IMR-90 (cell line): Measurements from ENCODE around the gene PRKG2. TPM values are rescaled to one million over a fixed set of nuclear protein-coding genes. Genes with fewer than 3 reads are reported as not detected.
"Not testable (repeated sequence)": the region's sequence is repeated elsewhere in the genome, so short reads cannot be mapped to it uniquely, and the experiment has no call there.

Experiments used
- ATAC-seq: fragments of 200-7000 bp; cut with Tn5 transposase; 2 replicates; pipeline ENCODE4 v1.9.1; 2020; ENCODE audit warnings: low read depth, mild to moderate bottlenecking, moderate library complexity
- BruUV-seq: library from RNA; stranded (reverse); fragments of 400-500 nt; replicated peaks from 2 replicates; lab custom pipeline; 2021; lab: Mats Ljungman, UMichigan
- CTCF ChIA-PET: fragments of 300-600 bp; formaldehyde crosslinking; extraction: SDS; loops from one replicate; lab custom pipeline; 2021; ENCODE audit warnings: antibody characterized with exemption; lab: Yijun Ruan, JAX
- POLR2A ChIA-PET: fragments of 300-600 bp; sonication (Branson Sonifier 250); formaldehyde crosslinking; loops from one replicate; lab custom pipeline; 2022; ENCODE audit warnings: antibody characterized with exemption; ENCODE audit not compliant: unreplicated experiment; lab: Charles Lee
- DNase-seq: peaks from one replicate; pipeline ENCODE4 v3.0.0; 2013
- H2AFZ ChIP-seq: replicated peaks from 2 replicates; pipeline ENCODE3; 2013; ENCODE audit warnings: low read length, mild to moderate bottlenecking; ENCODE audit not compliant: poor library complexity
- H2AK5ac ChIP-seq: 2 replicates; pipeline ENCODE4 v1.6.1; 2013; ENCODE audit warnings: low read depth, low read length, inconsistent platforms
- H2AK9ac ChIP-seq: replicated peaks from 2 replicates; pipeline ENCODE3; 2013; ENCODE audit warnings: mild to moderate bottlenecking, low read depth, low read length, moderate library complexity; ENCODE audit not compliant: poor library complexity
- H2BK120ac ChIP-seq: 2 replicates; pipeline ENCODE4 v1.6.1; 2013; ENCODE audit warnings: low read depth, low read length, inconsistent platforms
- H2BK15ac ChIP-seq: 3 replicates; pipeline ENCODE4 v1.6.1; 2013; ENCODE audit warnings: low read depth, low read length, inconsistent platforms
- H2BK20ac ChIP-seq: 2 replicates; pipeline ENCODE4 v1.6.1; 2013; ENCODE audit warnings: low read depth, mild to moderate bottlenecking, inconsistent platforms, low read length, moderate library complexity
- H2BK5ac ChIP-seq: 2 replicates; pipeline ENCODE4 v1.6.1; 2013; ENCODE audit warnings: mild to moderate bottlenecking, low read depth, low read length, inconsistent platforms; ENCODE audit not compliant: poor library complexity, severe bottlenecking
- H3K14ac ChIP-seq: replicated peaks from 2 replicates; pipeline ENCODE4 v1.6.1; 2013; ENCODE audit warnings: low read depth, low read length, inconsistent platforms
- H3K18ac ChIP-seq: 2 replicates; pipeline ENCODE4 v1.6.1; 2013; ENCODE audit warnings: low read depth, low read length, control low read depth
- H3K23ac ChIP-seq: 2 replicates; pipeline ENCODE4 v1.6.1; 2013; ENCODE audit warnings: low read depth, low read length, inconsistent platforms
- H3K27ac ChIP-seq: 2 replicates; pipeline ENCODE4 v1.5.1; 2013; ENCODE audit warnings: mild to moderate bottlenecking, control low read depth, low read length; ENCODE audit not compliant: insufficient read depth
- H3K27me3 ChIP-seq: 2 replicates; pipeline ENCODE4 v1.6.1; 2013; ENCODE audit warnings: low read length; ENCODE audit not compliant: control insufficient read depth, insufficient read depth
- H3K36me3 ChIP-seq: 2 replicates; pipeline ENCODE4 v1.6.1; 2013; ENCODE audit warnings: low read length, mixed read lengths; ENCODE audit not compliant: control insufficient read depth, insufficient read depth
- H3K4ac ChIP-seq: 2 replicates; pipeline ENCODE4 v1.6.1; 2013; ENCODE audit warnings: low read depth, low read length, inconsistent platforms
- H3K4me1 ChIP-seq: 2 replicates; pipeline ENCODE4 v1.6.1; 2013; ENCODE audit warnings: low read length, mixed read lengths; ENCODE audit not compliant: control insufficient read depth, insufficient read depth
- H3K4me2 ChIP-seq: 2 replicates; pipeline ENCODE4 v1.6.1; 2013; ENCODE audit warnings: low read depth, mild to moderate bottlenecking, control low read depth, low read length, moderate library complexity
- H3K4me3 ChIP-seq: 2 replicates; pipeline ENCODE4 v1.5.1; 2013; ENCODE audit warnings: low read depth, mild to moderate bottlenecking, control low read depth, low read length, moderate library complexity; ENCODE audit not compliant: insufficient read depth
- H3K56ac ChIP-seq: 2 replicates; pipeline ENCODE4 v1.6.1; 2013; ENCODE audit warnings: low read length, inconsistent platforms; ENCODE audit not compliant: insufficient read depth; ENCODE audit errors: extremely low read depth
- H3K79me1 ChIP-seq, 2 experiments: 2 replicates each; pipeline ENCODE4 v1.6.1; 2013; ENCODE audit warnings: low read length in 2 of 2, inconsistent platforms in 1 of 2, low read depth in 1 of 2
- H3K9ac ChIP-seq: 2 replicates; pipeline ENCODE4 v1.6.1; 2013; ENCODE audit warnings: low read depth, low read length, control low read depth
- H3K9me1 ChIP-seq: 2 replicates; pipeline ENCODE4 v1.6.1; 2013; ENCODE audit warnings: low read length, inconsistent platforms; ENCODE audit not compliant: insufficient read depth
- H3K9me3 ChIP-seq: 2 replicates; pipeline ENCODE4 v1.6.1; 2013; ENCODE audit warnings: low read length; ENCODE audit not compliant: control insufficient read depth, insufficient read depth
- H4K20me1 ChIP-seq: 2 replicates; pipeline ENCODE4 v1.6.1; 2013; ENCODE audit warnings: low read length, inconsistent platforms; ENCODE audit not compliant: insufficient read depth
- H4K5ac ChIP-seq: 2 replicates; pipeline ENCODE4 v1.6.1; 2013; ENCODE audit warnings: mild to moderate bottlenecking, low read depth, low read length, control low read depth
- H4K8ac ChIP-seq, 2 experiments: 2 replicates each; pipeline ENCODE4 v1.6.1; 2013; ENCODE audit warnings: low read depth in 2 of 2, low read length in 2 of 2, control low read depth in 1 of 2, inconsistent platforms in 1 of 2
- H4K91ac ChIP-seq: 2 replicates; pipeline ENCODE4 v1.6.1; 2013; ENCODE audit warnings: low read depth, low read length, inconsistent platforms; ENCODE audit not compliant: insufficient read depth
- FOS ChIP-seq: fragments of 150-350 bp; IDR thresholded peaks from 2 replicates; pipeline ENCODE4 v1.6.1; 2016; ENCODE audit warnings: low read depth, low read length
- MAZ ChIP-seq: IDR thresholded peaks from 2 replicates; pipeline ENCODE4 v1.6.1; 2012; ENCODE audit warnings: low read depth, mild to moderate bottlenecking, low read length, improper control_type of control experiment, moderate library complexity, borderline replicate concordance
- NFE2L2 ChIP-seq: fragments of 150-350 bp; IDR thresholded peaks from 2 replicates; pipeline ENCODE4 v1.6.1; 2016; ENCODE audit warnings: low read depth, mild to moderate bottlenecking, low read length
- RCOR1 ChIP-seq: IDR thresholded peaks from 2 replicates; pipeline ENCODE4 v1.6.1; 2012; ENCODE audit warnings: mild to moderate bottlenecking, low read length, improper control_type of control experiment; ENCODE audit not compliant: insufficient replicate concordance
- RFX5 ChIP-seq: IDR thresholded peaks from 2 replicates; pipeline ENCODE4 v1.8.0; 2012; ENCODE audit warnings: low read depth, mild to moderate bottlenecking, low read length, moderate library complexity
- WGBS, 2 experiments: methylation state at CpG; one replicate each; pipeline versions ENCODE4 v1.1.5 to v1.1.7; 2013; ENCODE audit warnings: missing lambda C conversion rate in 2 of 2; ENCODE audit not compliant: insufficient read length in 1 of 2; ENCODE audit errors: extremely low coverage in 2 of 2; 5-methylcytosine and 5-hydroxymethylcytosine counted together
- dilution Hi-C: fragments of 300-500 bp; cut with HindIII; formaldehyde crosslinking; loops from one replicate; pipeline ENCODE4 v1.14.3; 2018; ENCODE audit warnings: low sequenced_read_pairs; ENCODE audit not compliant: unreplicated experiment
- in situ Hi-C: fragments of 300-500 bp; cut with MboI; formaldehyde crosslinking; loops from 3 replicates; pipeline ENCODE4 v1.14.3; 2019; ENCODE audit warnings: low sequenced_read_pairs, inconsistent platforms, mixed read lengths
- intact Hi-C: fragments of 100-400 bp; cut with micrococcal nuclease; formaldehyde crosslinking; loops from 2 replicates; pipeline ENCODE4 v1.10.0; 2022
- polyA plus RNA-seq, 3 experiments: library from polyadenylated mRNA; depleted of rRNA; stranded (reverse); fragments of >200 nt; gene quantifications; 2 replicates each; pipeline ENCODE4 v1.2.3, GENCODE V29; 2012; ENCODE audit warnings: low replicate concordance in 1 of 3
- total RNA-seq: library from RNA; depleted of rRNA; stranded (reverse); fragments of >200 nt; gene quantifications from 2 replicates; pipeline ENCODE4 v1.2.3, GENCODE V29; 2012

The PRKG2 gene
- total and polyA plus RNA-seq, 2 of the 4 experiments (the other 2 are of a cell fraction): 0.44 to 2.0 TPM

- H3K4me3 ChIP-seq: no peak overlapping the region
- H3K4ac ChIP-seq: no peak overlapping the region
- BruUV-seq: no TSS peak
- DNase-seq: no peak
- H3K4me2 ChIP-seq: no peak overlapping the region
- H3K56ac ChIP-seq: no peak overlapping the region
- H3K79me1 ChIP-seq: no peaks in the 10 kb centered on the region
- H2AK9ac ChIP-seq: no peak overlapping the region
- dilution Hi-C loops: no loop called here
- no peak overlapping the region for H3K9ac ChIP-seq
- no peak overlapping the region for H4K8ac ChIP-seq
- H4K91ac ChIP-seq: no peak overlapping the region
- H4K5ac ChIP-seq: no peak overlapping the region
- no peak overlapping the region for H2BK15ac ChIP-seq
- H2AK5ac ChIP-seq: no peak overlapping the region
- in situ Hi-C loops: no loop called here
- POLR2A ChIA-PET: no interaction called here
- no peak overlapping the region for H2BK120ac ChIP-seq
- TF ChIP-seq RFX5: no peak
- TF ChIP-seq NFE2L2: no peak
- TF ChIP-seq FOS: no peak
- TF ChIP-seq RCOR1: no peak
- no peak for TF ChIP-seq MAZ
- no CpG with 5 or more reads among the region's 2 CpGs for WGBS, 2 experiments
- no peak overlapping the region for H3K27ac ChIP-seq
- peaks cover 2% of the 10 kb centered on the region; the same call in 1 of the 2 replicates for H3K4me1 ChIP-seq
- CTCF ChIA-PET: no interaction called here
- no peaks in the 10 kb centered on the region for H4K20me1 ChIP-seq
- H3K23ac ChIP-seq: no peak overlapping the region
- H3K27me3 ChIP-seq: no peaks in the 10 kb centered on the region
- H3K14ac ChIP-seq: no peak overlapping the region
- no peak overlapping the region for H2BK5ac ChIP-seq
- no peaks in the 10 kb centered on the region for H3K9me3 ChIP-seq
- no peaks in the 10 kb centered on the region for H3K9me1 ChIP-seq
- no peak overlapping the region for H3K18ac ChIP-seq
- H3K36me3 ChIP-seq: no peaks in the 10 kb centered on the region
- H2AFZ ChIP-seq: no peak overlapping the region
- no peak for ATAC-seq
- no peak overlapping the region for H2BK20ac ChIP-seq
- intact Hi-C loops: no loop called here
These were observed 10.2 kb upstream of the PRKG2 start for GRCh38 chr4:81225252-81225651.

DNA sequence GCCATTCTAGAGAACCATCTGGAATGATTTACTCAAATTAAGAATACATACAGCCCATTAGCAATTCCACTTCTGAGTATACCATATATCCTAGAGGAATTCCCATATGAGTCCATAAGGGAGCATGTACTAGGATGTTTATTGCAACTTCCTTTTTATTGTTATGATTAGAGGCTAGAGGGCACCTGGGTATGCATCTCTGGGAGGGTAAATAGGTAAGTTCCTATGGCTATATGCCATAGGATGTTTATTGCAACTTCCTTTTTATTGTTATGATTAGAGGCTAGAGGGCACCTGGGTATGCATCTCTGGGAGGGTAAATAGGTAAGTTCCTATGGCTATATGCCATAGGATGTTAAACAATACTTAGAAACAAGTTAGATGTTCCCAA, 7.1 kb upstream of the PRKG2 start:
- DNase-seq, H3K4me2 ChIP-seq, H4K91ac ChIP-seq, H2BK15ac ChIP-seq, H3K36me3 ChIP-seq, H2BK5ac ChIP-seq, H3K4ac ChIP-seq, H3K27ac ChIP-seq, H3K14ac ChIP-seq, dilution Hi-C loops, CTCF ChIA-PET, H2BK20ac ChIP-seq, H3K9ac ChIP-seq, H2AFZ ChIP-seq, H3K9me3 ChIP-seq, POLR2A ChIA-PET, ATAC-seq, BruUV-seq, H2AK5ac ChIP-seq, H3K9me1 ChIP-seq, H4K20me1 ChIP-seq, intact Hi-C loops, H2BK120ac ChIP-seq, H4K5ac ChIP-seq, H3K4me3 ChIP-seq, H3K79me1 ChIP-seq, H4K8ac ChIP-seq, H3K23ac ChIP-seq, H3K56ac ChIP-seq, H3K27me3 ChIP-seq, H3K18ac ChIP-seq, in situ Hi-C loops, H3K4me1 ChIP-seq, H2AK9ac ChIP-seq: not testable (repeated sequence)
